SK-N-SH (cell line): ENCODE data around the gene CUX1. TPM values are rescaled to one million over a fixed set of nuclear protein-coding genes. Genes with fewer than 3 reads are reported as not detected.

Source experiments
- CTCF ChIA-PET: fragments of 300-600, 350-600 bp; formaldehyde crosslinking; extraction: SDS; loops from one replicate; lab custom pipeline; 2021; lab: Yijun Ruan, JAX
- POLR2A ChIA-PET: fragments of 350-600 bp; sonication (Branson Sonifier 250); formaldehyde crosslinking; extraction: SDS; loops from one replicate; lab custom pipeline; 2020; ENCODE audit warnings: antibody characterized with exemption, inconsistent platforms; lab: Yijun Ruan, JAX
- DNase-seq: peaks from one replicate; pipeline ENCODE4 v3.0.0; 2012
- H2AFZ ChIP-seq: fragments of 200-600 bp; sonication (generic); 2 replicates; pipeline ENCODE4 v1.8.1; 2016; ENCODE audit warnings: antibody characterized with exemption, mild to moderate bottlenecking, low read depth
- H3F3A ChIP-seq: fragments of 200-600 bp; sonication (generic); replicated peaks from 2 replicates; pipeline ENCODE3; 2016; ENCODE audit warnings: antibody characterized with exemption, mild to moderate bottlenecking; ENCODE audit not compliant: insufficient read depth
- H3K27ac ChIP-seq, 2 experiments: fragments of 200-500 bp in 1 of 2; fragments of 200-600 bp in 1 of 2; sonication (Bioruptor generic) in 1 of 2; sonication (generic), shearing (Covaris generic) in 1 of 2; 2 replicates each; pipeline versions ENCODE4 v1.5.1 to v1.6.1; 2014 to 2016; ENCODE audit warnings: low read depth in 2 of 2, inconsistent platforms in 1 of 2, low read length in 1 of 2, mild to moderate bottlenecking in 1 of 2, mixed read lengths in 1 of 2
- H3K27me3 ChIP-seq: fragments of 200-600 bp; sonication (generic), shearing (Covaris generic); 2 replicates; pipeline ENCODE4 v1.6.1; 2016; ENCODE audit warnings: mixed run types; ENCODE audit not compliant: insufficient read depth
- H3K36me3 ChIP-seq, 2 experiments: fragments of 200-500 bp in 1 of 2; fragments of 200-600 bp in 1 of 2; sonication (Bioruptor generic) in 1 of 2; sonication (generic) in 1 of 2; replicated peaks in 1 of 2; 2 replicates each; pipeline versions ENCODE3 to v1.5.1; 2014 to 2016; ENCODE audit warnings: low read length in 1 of 2, mild to moderate bottlenecking in 1 of 2; ENCODE audit not compliant: insufficient read depth in 2 of 2, control insufficient read depth in 1 of 2
- H3K4me1 ChIP-seq, 2 experiments: fragments of 200-500 bp in 1 of 2; fragments of 200-600 bp in 1 of 2; sonication (Bioruptor generic) in 1 of 2; sonication (generic), shearing (Covaris generic) in 1 of 2; 2 replicates each; pipeline versions ENCODE4 v1.5.1 to v1.6.1; 2014 to 2016; ENCODE audit warnings: low read depth in 1 of 2, low read length in 1 of 2, mixed run types in 1 of 2; ENCODE audit not compliant: insufficient read depth in 2 of 2, control insufficient read depth in 1 of 2
- H3K4me2 ChIP-seq: fragments of 200-600 bp; sonication (generic), shearing (Covaris generic); 2 replicates; pipeline ENCODE4 v1.6.1; 2017; ENCODE audit warnings: mixed run types
- H3K4me3 ChIP-seq, 2 experiments: fragments of 200-500 bp in 1 of 2; fragments of 200-600 bp in 1 of 2; sonication (Bioruptor generic) in 1 of 2; sonication (generic), shearing (Covaris generic) in 1 of 2; 2 replicates each; pipeline versions ENCODE4 v1.5.1 to v1.8.1; 2014 to 2016; ENCODE audit warnings: low read depth in 2 of 2, inconsistent platforms in 1 of 2, low read length in 1 of 2, mild to moderate bottlenecking in 1 of 2, mixed read lengths in 1 of 2, moderate library complexity in 1 of 2
- H3K79me2 ChIP-seq: fragments of 200-600 bp; sonication (generic); 2 replicates; pipeline ENCODE4 v1.8.1; 2017; ENCODE audit warnings: mild to moderate bottlenecking; ENCODE audit not compliant: insufficient read depth
- H3K9ac ChIP-seq: fragments of 200-600 bp; sonication (generic); 2 replicates; pipeline ENCODE4 v1.6.1; 2017; ENCODE audit warnings: mixed run types
- H3K9me2 ChIP-seq: fragments of 200-600 bp; sonication (generic); 2 replicates; pipeline ENCODE4 v1.6.1; 2017; ENCODE audit warnings: mixed run types
- H3K9me3 ChIP-seq: fragments of 200-600 bp; sonication (generic); 2 replicates; pipeline ENCODE4 v1.6.1; 2017; ENCODE audit warnings: mixed run types, mild to moderate bottlenecking, moderate library complexity
- H4K20me1 ChIP-seq: fragments of 200-600 bp; sonication (generic); 2 replicates; pipeline ENCODE4 v1.6.1; 2017; ENCODE audit warnings: mild to moderate bottlenecking, mixed run types; ENCODE audit not compliant: insufficient read depth
- CHD2 ChIP-seq: fragments of 150-350 bp; IDR thresholded peaks from 2 replicates; pipeline ENCODE4 v1.6.1; 2018; ENCODE audit warnings: low read length; ENCODE audit not compliant: partially characterized antibody
- CTCF ChIP-seq: fragments of 200-600 bp; sonication (generic); IDR thresholded peaks from 2 replicates; pipeline ENCODE4 v1.6.1; 2017; ENCODE audit warnings: antibody characterized with exemption, mild to moderate bottlenecking, moderate library complexity
- EP300 ChIP-seq, 2 experiments: IDR thresholded peaks; 2 replicates each; pipeline versions ENCODE4 v1.4.0 to v1.6.1; 2012; ENCODE audit warnings: borderline replicate concordance in 1 of 2, low read depth in 1 of 2, low read length in 1 of 2
- EZH2phosphoT487 ChIP-seq: fragments of 200-600 bp; sonication (generic); IDR thresholded peaks from 2 replicates; pipeline ENCODE4 v1.6.1; 2017; ENCODE audit warnings: low read depth, mixed run types, mild to moderate bottlenecking, antibody characterized with exemption, moderate library complexity, borderline replicate concordance
- FOSL2 ChIP-seq: IDR thresholded peaks from 2 replicates; pipeline ENCODE4 v1.4.0; 2012; ENCODE audit warnings: low read depth, mild to moderate bottlenecking, moderate library complexity, borderline replicate concordance
- GATA2 ChIP-seq: sonication (generic); formaldehyde crosslinking; IDR thresholded peaks from 2 replicates; pipeline ENCODE4 v1.5.0; 2020; ENCODE audit warnings: mild to moderate bottlenecking, missing genetic modification reagents
- IRF3 ChIP-seq: fragments of 150-350 bp; IDR thresholded peaks from 2 replicates; pipeline ENCODE4 v1.6.1; 2016; ENCODE audit warnings: mild to moderate bottlenecking, low read depth, low read length
- MEF2A ChIP-seq: IDR thresholded peaks from 2 replicates; pipeline ENCODE4 v1.4.0; 2012; ENCODE audit warnings: low read depth, borderline replicate concordance
- PBX3 ChIP-seq: IDR thresholded peaks from 2 replicates; pipeline ENCODE4; 2012
- RAD21 ChIP-seq: IDR thresholded peaks from 2 replicates; pipeline ENCODE4 v1.6.1; 2012; ENCODE audit warnings: mild to moderate bottlenecking, low read length
- RCOR1 ChIP-seq: fragments of 150-350 bp; IDR thresholded peaks from 2 replicates; pipeline ENCODE4 v1.6.1; 2017; ENCODE audit warnings: antibody characterized with exemption, low read length
- RFX5 ChIP-seq: IDR thresholded peaks from 2 replicates; pipeline ENCODE4 v1.6.1; 2012; ENCODE audit warnings: mild to moderate bottlenecking, improper control_type of control experiment, low read length
- SIN3A ChIP-seq: IDR thresholded peaks from 2 replicates; pipeline ENCODE4 v1.6.1; 2012; ENCODE audit warnings: low read depth, mild to moderate bottlenecking, low read length, moderate library complexity, borderline replicate concordance
- SMC3 ChIP-seq: IDR thresholded peaks from 2 replicates; pipeline ENCODE4 v1.6.1; 2012; ENCODE audit warnings: low read depth, low read length, improper control_type of control experiment
- TEAD4 ChIP-seq: IDR thresholded peaks from 2 replicates; pipeline ENCODE4 v1.4.0; 2012; ENCODE audit warnings: mild to moderate bottlenecking, borderline replicate concordance; ENCODE audit not compliant: insufficient read depth
- YY1 ChIP-seq: IDR thresholded peaks from 2 replicates; pipeline ENCODE4 v1.4.0; 2012; ENCODE audit warnings: low read depth, mild to moderate bottlenecking
- WGBS: methylation state at CpG from one replicate; pipeline ENCODE4 v1.1.6; 2017; ENCODE audit warnings: low lambda C conversion rate; 5-methylcytosine and 5-hydroxymethylcytosine counted together
- polyA plus RNA-seq, 3 experiments: library from polyadenylated mRNA; depleted of rRNA; stranded (reverse); fragments of >200 nt; gene quantifications; 2 replicates each; pipeline ENCODE4 v1.2.3, GENCODE V29; 2012

Gene CUX1
- polyA plus RNA-seq, 1 of the 3 experiments (the other 2 are of a cell fraction): 68.6 TPM

GRCh38 chr7:101905203-101905865 lies 87.9 kb downstream of the CUX1 start:
- TF ChIP-seq SMC3 (no peak), FOSL2 (no peak), GATA2 (no peak), EZH2phosphoT487 (no peak), CHD2 (no peak)
- Histone ChIP-seq H4K20me1 (peaks cover 32% of the 10 kb centered on the region), H3K36me3 (no peaks in the 10 kb centered on the region), H3K9me2 (no peaks in the 10 kb centered on the region), H2AFZ (no peak overlapping the region), H3K9me3 (no peaks in the 10 kb centered on the region), H3K9ac (no peak overlapping the region), H3K4me1 (peaks cover 5 to 9% of the 10 kb centered on the region in 2 experiments; a peak in 2 of 4 replicates), H3K79me2 (peaks cover 84% of the 10 kb centered on the region; the same call in 1 of the 2 replicates), H3F3A (peaks cover 6% of the 10 kb centered on the region), H3K4me2 (no peak overlapping the region), H3K27me3 (no peaks in the 10 kb centered on the region), H3K27ac (no peak overlapping the region), H3K4me3 (no peak overlapping the region)
- CTCF ChIA-PET: interaction anchor here (1.2 to 4.3 kb wide), 3 partner anchors 9 to 331 kb away, joined by 3 to 16 read pairs (median 5); no protein-coding TSS in a partner anchor
- 92% methylated on average over 17 of the region's 17 CpGs for WGBS
- no peak for DNase-seq
- POLR2A ChIA-PET: interaction anchor here (0.5 kb wide), 1 partner anchor 194 kb away, joined by 3 read pairs; no protein-coding TSS in a partner anchor

GRCh38 chr7:101906291-101907240 lies 89.1 kb downstream of the CUX1 start:
- peaks cover 85% of the 10 kb centered on the region; the same call in 1 of the 2 replicates for H3K79me2 ChIP-seq
- 97% methylated on average over 18 of the region's 18 CpGs for WGBS
- POLR2A ChIA-PET: no interaction called here

More at GRCh38 chr7:101906291-101907240, 89.1 kb downstream of the CUX1 start:
- H3K9me3 ChIP-seq: no peaks in the 10 kb centered on the region
- H3K36me3 ChIP-seq: no peaks in the 10 kb centered on the region
- H3K9me2 ChIP-seq: no peaks in the 10 kb centered on the region
- no peak overlapping the region for H2AFZ ChIP-seq
- peaks cover 0 to 11% of the 10 kb centered on the region in 2 experiments; a peak in 1 of 4 replicates for H3K4me1 ChIP-seq
- H3K27me3 ChIP-seq: no peaks in the 10 kb centered on the region
- no peak overlapping the region for H3K4me2 ChIP-seq
- no peak overlapping the region for H3K4me3 ChIP-seq
- H4K20me1 ChIP-seq: peaks cover 25% of the 10 kb centered on the region
- H3K9ac ChIP-seq: no peak overlapping the region
- no peak for DNase-seq
- H3F3A ChIP-seq: peaks cover 6% of the 10 kb centered on the region
- no peak overlapping the region for H3K27ac ChIP-seq
- TF ChIP-seq FOSL2: no peak
- no peak for TF ChIP-seq GATA2
- TF ChIP-seq EP300 (IDR thresholded peaks at IDR 0.05; ENCODE audit: borderline replicate concordance in 1 of 2, low read depth in 1 of 2, low read length in 1 of 2): no peak
- no peak for TF ChIP-seq SIN3A
- TF ChIP-seq RFX5: no peak
- TF ChIP-seq IRF3: no peak
- TF ChIP-seq TEAD4: no peak
- TF ChIP-seq RAD21: no peak
- no peak for TF ChIP-seq MEF2A
- TF ChIP-seq RCOR1: no peak
- TF ChIP-seq YY1: no peak
- no peak for TF ChIP-seq CTCF
- TF ChIP-seq PBX3: no peak
- TF ChIP-seq, all 33 proteins: peak for 0
- CTCF ChIA-PET: interaction anchor here (0.6 to 2.0 kb wide), 5 partner anchors 8 to 330 kb away, joined by 3 to 5 read pairs (median 3); no protein-coding TSS in a partner anchor
